Left forelimb (tissue), 1 donor: ENCODE results near the gene FLRT2.

Source experiments
- DNase-seq: peaks from one replicate; pipeline ENCODE4 v3.0.0-alpha.2; 2018; ENCODE audit warnings: low spot score

The FLRT2 gene

DNA sequence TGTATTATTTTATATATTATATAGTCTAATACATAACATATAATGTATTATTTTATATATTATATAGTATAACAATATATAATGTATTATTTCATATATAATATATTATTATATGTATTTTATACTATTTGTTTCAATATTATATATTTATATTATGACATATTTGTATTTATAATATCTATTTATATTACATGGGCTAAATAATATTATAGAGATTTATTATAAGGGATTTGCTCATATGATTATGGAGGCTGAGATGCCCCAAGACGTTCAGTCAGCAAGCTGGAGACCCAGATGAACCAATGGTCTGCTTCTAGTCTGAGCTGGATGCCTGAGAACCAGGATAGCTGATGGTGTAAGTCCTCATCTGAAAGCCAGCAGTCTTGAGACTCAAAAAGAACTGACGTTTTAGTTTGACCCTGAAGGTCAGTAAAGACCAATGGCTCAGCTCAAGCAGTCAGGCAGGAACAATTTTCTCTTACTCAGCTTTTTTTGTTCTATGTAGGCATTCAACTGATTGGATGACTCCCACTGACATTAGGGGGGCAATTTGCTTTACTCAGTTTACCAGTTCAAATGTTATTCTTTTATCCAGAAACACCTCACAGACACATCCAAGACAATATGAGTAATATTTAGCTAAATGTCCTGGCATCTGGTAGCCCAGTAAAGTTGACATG, 130.4 kb downstream of the FLRT2 start:
- DNase-seq: no peak

DNA sequence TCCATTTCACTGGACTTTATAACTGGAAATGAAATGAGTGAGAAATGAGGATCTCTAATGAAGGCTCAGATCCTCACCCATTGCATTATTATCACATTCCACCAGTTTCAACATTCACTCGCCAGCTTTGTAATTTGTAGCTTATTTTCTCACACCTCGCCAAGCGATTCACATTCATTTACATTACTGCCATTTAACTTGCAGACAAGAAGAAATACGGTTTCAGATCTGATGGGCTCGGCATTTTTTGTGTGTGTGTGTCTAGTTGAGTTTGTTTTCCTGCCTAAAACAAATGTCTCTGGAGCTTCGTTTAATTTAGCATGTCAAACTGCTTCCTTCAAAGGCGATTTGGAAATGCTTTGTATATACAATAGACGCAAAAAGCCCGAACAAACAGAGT, 132.2 kb downstream of the FLRT2 start:
- no peak for DNase-seq

DNA sequence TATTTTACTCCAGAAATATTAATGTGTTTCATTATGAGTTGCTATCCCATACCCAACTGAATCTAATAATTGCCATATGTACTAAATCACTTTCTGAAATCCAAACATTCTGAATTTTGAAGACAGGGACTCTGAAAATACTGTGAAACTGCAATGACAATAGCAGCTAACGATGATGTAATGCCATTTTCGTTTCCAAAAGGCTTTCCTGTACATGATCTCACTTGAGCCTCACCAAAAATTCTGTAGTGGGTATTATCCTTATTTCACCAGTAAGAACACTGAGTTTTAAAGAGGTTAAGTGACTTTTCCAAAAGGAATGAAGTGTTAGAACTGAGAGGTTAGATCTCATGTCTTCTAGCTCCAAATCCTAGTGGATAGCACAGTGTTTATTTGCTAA, 133.3 kb downstream of the FLRT2 start:
- no peak for DNase-seq

DNA sequence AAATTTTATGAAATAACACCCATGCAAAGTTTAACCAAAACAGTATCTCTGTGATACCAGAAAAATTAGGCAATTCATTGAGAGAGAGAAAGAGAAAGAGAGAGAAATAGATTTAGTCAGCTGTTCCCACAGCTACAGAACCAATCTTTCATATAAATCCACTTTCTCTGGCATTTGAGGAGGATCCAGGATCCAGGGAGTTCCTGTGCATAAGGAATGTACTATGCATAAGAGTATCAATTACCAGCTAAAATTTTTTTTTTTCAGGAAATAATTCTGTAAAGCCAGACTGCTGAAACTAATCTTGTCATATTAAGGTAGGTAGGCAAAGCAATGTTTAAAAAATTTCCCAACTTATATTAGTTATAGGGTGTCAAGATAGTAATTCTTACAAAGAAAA, 133.7 kb downstream of the FLRT2 start:
- DNase-seq: no peak

DNA sequence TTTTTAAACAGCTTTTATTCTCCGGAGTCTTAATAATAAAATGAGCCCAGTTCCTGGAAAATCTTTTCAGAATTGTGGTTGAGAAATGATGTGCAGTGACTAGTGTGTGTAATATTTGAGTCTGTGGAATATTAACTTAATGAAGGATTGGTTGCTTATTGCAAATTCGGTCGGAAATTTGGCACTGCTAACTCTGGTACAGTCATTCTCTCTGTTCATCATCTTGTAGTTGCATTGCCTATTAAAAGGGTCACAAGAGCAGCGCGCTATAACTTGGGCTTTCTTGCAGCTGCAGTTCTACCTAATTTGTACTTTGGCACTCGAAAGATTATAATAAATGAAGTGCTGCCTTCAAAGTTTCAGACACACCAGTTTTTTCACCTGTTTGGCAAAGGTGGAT, 146.0 kb downstream of the FLRT2 start:
- DNase-seq: no peak

DNA sequence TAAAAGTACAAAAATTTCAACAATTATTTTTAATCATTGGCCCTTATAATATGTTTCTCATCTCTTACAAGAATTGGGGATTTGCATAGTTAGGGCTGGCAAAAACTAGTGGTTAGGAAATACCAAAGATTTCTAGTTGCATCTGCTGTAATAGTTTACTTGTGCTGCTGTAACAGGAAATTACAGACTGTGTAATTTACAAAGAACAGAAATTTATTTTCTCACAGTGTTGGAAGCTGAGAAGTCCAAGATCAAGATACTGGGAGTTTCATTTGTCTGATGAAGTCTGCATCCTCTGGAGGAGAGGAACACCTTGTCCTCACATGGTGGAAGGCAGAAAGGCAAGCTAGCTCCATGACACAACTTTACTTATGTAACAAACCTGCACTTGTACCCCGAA, 157.0 kb downstream of the FLRT2 start:
- DNase-seq: no peak

DNA sequence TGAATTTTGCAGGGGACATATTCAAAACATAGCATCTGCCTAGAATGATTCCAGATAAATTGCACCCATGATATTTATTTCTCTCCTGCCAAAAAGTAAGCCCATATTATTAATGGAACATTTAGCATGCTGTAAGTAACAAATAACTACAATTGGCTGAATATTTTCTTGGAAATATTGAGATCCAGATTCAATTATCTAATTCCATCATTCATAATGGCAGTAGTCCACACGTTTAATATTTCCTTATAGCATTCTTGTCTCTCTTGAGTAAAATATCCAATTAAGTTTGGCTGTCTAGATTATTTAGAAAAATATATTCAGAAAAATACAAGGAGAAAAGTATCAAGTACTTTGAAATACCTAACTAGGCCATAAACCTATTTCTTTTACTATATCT, 157.5 kb downstream of the FLRT2 start:
- DNase-seq: no peak

DNA sequence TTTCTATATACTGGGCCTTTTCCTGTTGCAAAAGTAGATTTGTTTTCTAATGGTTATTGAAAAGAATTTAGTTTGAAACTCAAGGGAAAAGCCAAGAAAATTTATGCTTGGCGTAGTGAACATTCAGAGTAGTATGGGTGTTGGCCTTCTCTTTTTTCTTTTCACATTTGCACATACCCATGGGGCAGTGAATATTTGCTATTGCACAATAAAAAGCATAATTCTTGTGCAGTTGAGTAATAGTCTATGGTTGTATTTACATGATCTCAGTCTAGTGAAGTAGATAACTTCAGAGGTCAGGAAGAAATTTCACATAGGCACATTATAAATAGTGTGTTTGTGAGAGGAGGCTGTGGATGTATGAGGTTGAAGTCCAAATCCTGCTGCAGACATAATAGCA, 158.1 kb downstream of the FLRT2 start:
- no peak for DNase-seq

DNA sequence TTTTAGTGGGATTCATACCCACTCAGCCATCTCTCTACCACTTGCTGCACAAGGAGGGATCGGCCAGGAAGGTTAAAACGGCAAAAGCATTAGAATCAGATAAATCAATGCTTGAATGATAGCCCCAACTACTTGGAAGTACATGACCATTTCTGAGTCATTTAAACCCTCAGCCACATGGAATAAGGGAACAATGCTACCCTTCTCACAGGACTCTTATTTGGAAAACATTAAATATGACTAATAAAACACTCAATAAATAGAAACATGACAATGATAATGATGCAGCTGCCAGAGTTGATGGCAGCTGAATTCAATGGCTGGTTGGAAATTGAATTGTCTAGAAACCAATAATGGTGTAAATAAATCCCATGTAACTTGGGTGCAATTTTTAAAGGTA, 165.4 kb downstream of the FLRT2 start:
- no peak for DNase-seq

DNA sequence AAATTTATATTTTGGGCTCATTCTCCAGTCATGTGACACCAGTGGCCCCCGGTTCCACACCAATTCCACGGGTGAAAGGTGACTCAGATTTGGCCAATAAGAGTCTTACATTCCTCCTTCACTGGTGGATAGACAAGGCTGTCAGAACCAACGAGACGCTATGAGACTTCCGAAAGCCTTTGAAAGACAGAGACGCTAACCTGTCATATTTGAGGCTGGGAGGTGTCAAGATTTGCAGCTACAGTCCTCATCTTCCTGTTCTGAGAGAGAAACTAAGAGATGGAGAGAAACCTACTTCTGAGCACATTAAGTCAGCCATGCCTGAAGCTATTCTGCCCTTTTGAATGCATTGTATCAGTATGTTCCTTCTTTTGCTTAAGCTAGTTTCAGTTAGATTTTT, 171.2 kb downstream of the FLRT2 start:
- DNase-seq: no peak

DNA sequence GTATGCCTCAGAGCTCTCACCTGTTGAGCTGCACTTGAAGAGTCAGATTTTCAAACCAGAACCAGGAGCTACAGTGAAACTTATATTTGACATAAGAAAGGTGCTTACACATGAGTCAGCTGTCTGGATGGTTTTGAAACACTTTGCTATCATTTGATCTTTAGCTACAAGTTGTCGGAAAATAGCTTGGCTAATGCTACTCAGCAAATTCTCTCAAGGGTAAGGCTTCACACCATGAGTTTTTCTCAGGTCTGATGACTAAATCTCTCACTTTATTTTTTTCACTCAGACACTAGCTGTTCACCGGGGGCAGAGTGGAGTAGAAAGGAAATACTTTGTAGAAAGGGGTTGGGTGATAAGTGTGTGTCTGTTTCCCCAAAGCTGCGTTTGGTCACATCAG, 171.8 kb downstream of the FLRT2 start:
- no peak for DNase-seq

DNA sequence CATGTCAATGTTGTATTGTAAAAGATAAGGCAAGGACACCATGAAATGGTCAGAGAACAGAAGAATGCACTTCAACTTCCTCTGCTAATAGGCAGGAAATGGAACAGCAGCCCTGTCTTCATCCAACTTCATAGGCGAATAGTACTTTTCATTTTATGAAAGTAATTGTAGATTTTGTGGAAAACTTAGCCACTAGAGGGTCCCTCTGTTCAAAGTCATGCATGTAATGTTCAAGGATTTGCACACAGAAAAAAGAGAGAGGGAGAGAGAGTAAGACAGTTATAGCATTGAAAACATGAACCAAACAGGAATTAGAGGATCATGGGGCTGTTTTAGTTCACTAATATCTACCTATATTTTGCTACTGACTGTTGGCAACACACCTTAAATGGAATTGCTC, 172.2 kb downstream of the FLRT2 start:
- no peak for DNase-seq

DNA sequence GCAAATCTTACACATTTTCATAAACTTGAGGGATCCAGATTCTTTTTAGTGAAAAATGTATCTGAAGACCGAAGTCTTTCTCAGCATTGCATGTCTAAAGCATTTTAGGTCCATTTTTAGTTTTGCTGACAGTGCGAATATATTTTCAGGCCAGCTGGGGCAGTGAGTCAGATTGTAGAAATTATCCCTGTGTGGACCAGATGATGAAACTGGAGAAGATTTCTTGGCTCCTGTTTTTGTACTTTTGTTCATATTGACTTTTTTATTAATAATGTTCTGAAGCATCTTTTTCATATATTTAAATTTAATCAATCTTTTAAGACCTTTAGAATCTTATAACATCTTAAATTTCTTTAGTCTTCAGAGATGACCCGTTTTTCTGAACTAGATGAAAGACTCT, 173.1 kb downstream of the FLRT2 start:
- DNase-seq: no peak
